Skin epidermis (tissue), 12 donors: Measurements from ENCODE around the gene INTS3.

Source experiments
- H3K27ac ChIP-seq, 21 experiments: fragments of 200-600 bp; sonication (generic) in 11 of 21; one replicate each; pipeline ENCODE4 v1.5.0; 2020; ENCODE audit warnings: mild to moderate bottlenecking in 3 of 21, inconsistent platforms in 2 of 21, moderate library complexity in 2 of 21
- H3K4me3 ChIP-seq, 7 experiments: fragments of 200-600 bp; sonication (generic) in 2 of 7; one replicate each; pipeline ENCODE4 v1.5.0; 2020; ENCODE audit warnings: inconsistent platforms in 2 of 7, mild to moderate bottlenecking in 2 of 7, moderate library complexity in 1 of 7

The INTS3 gene

GRCh38 chr1:153791648-153792253 is 63.9 kb downstream of the INTS3 start:
- Histone ChIP-seq H3K27ac (peak overlapping the region in 13 of 21 experiments; percentile 10 to 84 (median 73)), H3K4me3 (no peak overlapping the region)

- Histone ChIP-seq H3K4me3 (no peak overlapping the region), H3K27ac (no peak overlapping the region)
These were observed 64.8 kb downstream of the INTS3 start for GRCh38 chr1:153792631-153793041.

GRCh38 chr1:153793261-153793972 is 65.6 kb downstream of the INTS3 start:
- no peak overlapping the region for H3K27ac ChIP-seq
- H3K4me3 ChIP-seq = no peak overlapping the region

GRCh38 chr1:153793973-153794615 is 66.2 kb downstream of the INTS3 start:
- Histone ChIP-seq H3K27ac (no peak overlapping the region), H3K4me3 (no peak overlapping the region)

GRCh38 chr1:153794624-153795329 is 66.9 kb downstream of the INTS3 start:
- Histone ChIP-seq H3K27ac (no peak overlapping the region), H3K4me3 (no peak overlapping the region)

GRCh38 chr1:153795330-153795837 is 67.5 kb downstream of the INTS3 start:
- no peak overlapping the region for H3K27ac ChIP-seq
- H3K4me3 ChIP-seq = no peak overlapping the region

GRCh38 chr1:153795934-153796785 is 68.3 kb downstream of the INTS3 start:
- Histone ChIP-seq H3K27ac (no peak overlapping the region), H3K4me3 (no peak overlapping the region)

GRCh38 chr1:153796786-153797659 is 69.2 kb downstream of the INTS3 start:
- H3K4me3 ChIP-seq = no peak overlapping the region
- H3K27ac ChIP-seq = no peak overlapping the region

- no peak overlapping the region for H3K27ac ChIP-seq
These were observed 70.6 kb downstream of the INTS3 start for GRCh38 chr1:153798468-153798780.

GRCh38 chr1:153799016-153799415 is 71.2 kb downstream of the INTS3 start:
- Histone ChIP-seq H3K4me3 (no peak overlapping the region), H3K27ac (no peak overlapping the region)

More at GRCh38 chr1:153798468-153798780, 70.6 kb downstream of the INTS3 start:
- H3K4me3 ChIP-seq = no peak overlapping the region

- H3K27ac ChIP-seq = no peak overlapping the region
- no peak overlapping the region for H3K4me3 ChIP-seq
These were observed 72.0 kb downstream of the INTS3 start for GRCh38 chr1:153799566-153800465.

GRCh38 chr1:153800516-153800915 is 72.7 kb downstream of the INTS3 start:
- Histone ChIP-seq H3K4me3 (no peak overlapping the region), H3K27ac (peak overlapping the region in 1 of 21 experiments; percentile 46)

- Histone ChIP-seq H3K4me3 (no peak overlapping the region), H3K27ac (no peak overlapping the region)
These were observed 73.3 kb downstream of the INTS3 start for GRCh38 chr1:153801028-153801625.

- H3K27ac ChIP-seq = peak overlapping the region in 1 of 21 experiments; percentile 5
- no peak overlapping the region for H3K4me3 ChIP-seq
These were observed 74.2 kb downstream of the INTS3 start for GRCh38 chr1:153801786-153802697.

- Histone ChIP-seq H3K4me3 (no peak overlapping the region), H3K27ac (peak overlapping the region in 8 of 21 experiments; percentile 2 to 54 (median 16))
These were observed 75.7 kb downstream of the INTS3 start for GRCh38 chr1:153803470-153804056.

GRCh38 chr1:153804112-153804511 is 76.3 kb downstream of the INTS3 start:
- Histone ChIP-seq H3K4me3 (no peak overlapping the region), H3K27ac (peak overlapping the region in 6 of 21 experiments; percentile 15 to 61 (median 47))
